GM21576 (cell line): ENCODE results near the gene ZNF283.
"Not testable (repeated sequence)": the region's sequence is repeated elsewhere in the genome, so short reads cannot be mapped to it uniquely, and the experiment has no call there.

Source experiments
- ATAC-seq: cut with Tn5 transposase; IDR thresholded peaks from one replicate; pipeline ENCODE4 v1.9.1; 2021; ENCODE audit warnings: mild to moderate bottlenecking, moderate library complexity; ENCODE audit not compliant: unreplicated experiment

Gene ZNF283

DNA sequence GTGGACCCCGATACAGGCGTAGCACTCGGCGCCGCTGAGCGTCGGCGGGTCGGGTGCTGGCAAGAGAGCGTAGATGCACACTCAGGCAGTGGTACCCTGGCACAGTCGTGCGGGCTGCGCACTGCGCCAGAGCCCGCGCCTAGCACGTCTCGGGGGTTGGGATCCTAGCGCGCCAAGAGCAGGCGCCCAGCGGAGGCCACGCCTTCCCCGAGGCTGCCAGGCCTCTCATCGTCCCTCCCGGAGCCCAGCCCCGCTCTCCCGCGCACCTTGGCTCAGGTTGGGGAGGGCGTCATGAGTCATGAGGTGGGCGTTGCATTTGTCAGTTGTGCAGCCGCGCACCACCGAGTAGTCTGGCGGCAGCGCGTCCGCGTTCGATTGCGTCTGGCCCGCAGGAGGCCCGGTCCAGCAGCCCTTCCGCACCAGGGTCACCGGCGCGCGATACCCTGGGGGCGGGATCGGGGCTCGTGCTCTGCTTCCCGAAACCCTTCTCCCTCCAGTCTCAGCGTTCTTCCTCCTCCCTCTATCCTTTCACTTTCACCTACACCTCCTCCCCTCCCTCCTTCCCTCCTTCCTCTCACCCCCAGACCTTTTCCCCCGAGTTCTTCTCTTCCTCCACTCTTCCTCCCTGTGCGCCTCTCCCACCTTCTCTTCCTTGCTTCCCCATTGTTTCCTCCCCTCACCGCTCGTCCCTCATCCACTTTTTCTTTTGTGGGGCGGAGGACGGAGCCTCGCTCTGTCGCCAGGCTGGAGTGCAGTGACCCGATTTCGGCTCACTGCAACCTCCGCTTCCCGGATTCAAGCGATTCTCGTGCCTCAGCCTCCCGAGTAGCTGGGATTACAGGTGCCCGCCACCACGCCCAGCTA lies 28.3 kb upstream of the ZNF283 start:
- ATAC-seq = no peak

- ATAC-seq = no peak
Observed at GRCh38 chr19:43799502-43800142, 27.5 kb upstream of the ZNF283 start.

GRCh38 chr19:43802216-43802951 lies 24.7 kb upstream of the ZNF283 start, which contains the start of gene LYPD5:
Gene LYPD5 (minus strand): TSS chr19:43802447. CDS start chr19:43802380, 67 bp downstream.
- no peak for ATAC-seq

GRCh38 chr19:43804432-43804831 lies 22.7 kb upstream of the ZNF283 start:
- no peak for ATAC-seq

DNA sequence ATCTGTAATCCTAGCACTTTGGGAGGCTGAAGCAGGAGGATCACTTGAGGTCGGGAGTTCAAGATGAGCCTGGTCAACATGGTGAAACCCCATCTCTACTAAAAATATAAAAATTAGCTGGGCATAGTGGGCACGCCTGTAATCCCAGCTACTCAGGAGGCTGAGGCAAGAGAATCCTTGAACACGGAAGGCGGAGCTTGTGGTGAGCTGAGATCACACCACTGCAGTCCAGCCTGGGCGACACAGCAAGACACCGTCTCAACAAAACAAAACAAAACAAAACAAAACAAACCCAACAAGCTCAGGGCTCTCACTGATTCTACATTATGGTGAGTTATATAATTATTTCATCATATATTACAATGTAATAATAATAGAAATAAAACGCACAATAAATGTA lies 20.7 kb upstream of the ZNF283 start:
- not testable (repeated sequence) for ATAC-seq

DNA sequence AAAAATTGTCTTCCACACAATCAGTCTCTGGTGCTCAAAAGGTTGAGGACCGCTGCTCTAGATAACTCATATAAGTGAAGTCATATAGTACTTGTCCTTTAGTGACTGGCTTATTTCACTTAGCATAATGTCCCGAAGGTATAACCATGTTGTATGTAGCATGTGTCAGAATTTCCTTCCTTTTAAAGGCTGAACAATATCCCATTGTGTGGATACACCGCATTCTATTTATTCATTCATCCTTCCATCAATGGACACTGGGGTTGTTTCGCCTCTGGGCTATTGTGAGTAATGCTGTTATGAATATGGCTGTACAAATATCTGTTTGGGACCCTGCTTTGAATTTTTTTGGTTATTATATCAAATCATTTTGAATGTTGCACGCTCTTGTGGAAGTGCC lies 20.3 kb upstream of the ZNF283 start:
- no peak for ATAC-seq

DNA sequence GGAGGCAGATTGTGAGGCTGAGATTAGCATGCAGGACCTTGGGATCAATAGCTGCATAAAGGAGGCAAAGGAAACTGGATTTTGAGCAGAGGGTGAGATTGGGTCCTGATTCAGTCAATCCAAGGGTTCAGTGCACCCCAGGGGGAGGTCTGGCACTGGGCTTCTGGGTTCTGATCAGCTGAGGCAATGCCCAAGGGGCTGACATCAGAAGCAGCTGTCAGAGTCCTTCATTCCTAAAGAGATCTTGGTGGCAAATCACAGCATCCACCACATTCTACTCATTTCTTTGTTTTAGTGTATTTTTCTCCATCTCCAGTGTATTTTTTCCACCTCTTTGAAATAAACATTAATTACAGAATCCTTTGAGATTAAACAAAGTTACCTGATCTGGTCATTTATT lies 19.5 kb upstream of the ZNF283 start:
- ATAC-seq = no peak

DNA sequence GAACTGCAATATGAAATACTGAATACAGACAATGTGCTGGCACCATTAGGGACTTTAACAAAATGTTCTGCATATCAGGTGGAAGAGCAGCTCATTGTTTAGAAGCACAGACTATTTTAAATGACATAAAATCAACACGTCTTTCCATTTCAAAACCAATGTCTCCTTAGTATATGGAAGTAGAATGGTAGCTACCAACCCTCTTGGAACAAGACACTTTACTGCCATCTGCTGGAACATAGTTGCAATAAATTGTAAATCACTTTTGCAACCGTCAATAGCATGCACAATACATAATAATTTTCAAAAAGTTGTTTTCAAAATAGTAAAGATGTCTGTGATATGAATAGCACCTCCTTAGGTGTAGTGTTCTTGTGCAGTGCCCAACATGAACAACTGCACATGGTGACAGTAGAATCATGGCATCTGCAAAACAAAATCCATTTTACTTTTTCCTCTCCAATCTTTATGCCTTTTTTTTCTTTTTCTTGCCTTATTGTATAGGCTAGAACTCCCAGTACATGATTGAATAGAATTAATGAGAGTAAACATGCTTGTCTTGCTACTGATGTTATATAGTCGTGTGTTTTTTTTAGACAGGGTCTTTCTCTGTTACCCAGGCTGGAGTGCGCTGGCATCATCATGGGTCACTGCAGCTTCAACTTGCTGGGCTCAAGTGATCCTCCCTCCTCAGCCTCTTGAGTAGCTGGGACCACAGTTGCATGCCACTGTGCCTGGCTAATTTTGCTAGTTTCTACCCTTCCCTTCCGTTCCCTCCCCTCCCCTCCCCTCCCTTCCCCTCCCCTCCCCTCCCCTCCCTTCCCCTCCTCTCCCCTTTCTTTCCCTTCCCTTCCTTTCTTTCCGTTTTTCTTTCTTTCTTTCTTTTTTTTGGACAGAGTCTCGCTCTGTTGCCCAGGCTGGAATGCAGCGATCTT lies 17.1 kb upstream of the ZNF283 start:
- no peak for ATAC-seq

DNA sequence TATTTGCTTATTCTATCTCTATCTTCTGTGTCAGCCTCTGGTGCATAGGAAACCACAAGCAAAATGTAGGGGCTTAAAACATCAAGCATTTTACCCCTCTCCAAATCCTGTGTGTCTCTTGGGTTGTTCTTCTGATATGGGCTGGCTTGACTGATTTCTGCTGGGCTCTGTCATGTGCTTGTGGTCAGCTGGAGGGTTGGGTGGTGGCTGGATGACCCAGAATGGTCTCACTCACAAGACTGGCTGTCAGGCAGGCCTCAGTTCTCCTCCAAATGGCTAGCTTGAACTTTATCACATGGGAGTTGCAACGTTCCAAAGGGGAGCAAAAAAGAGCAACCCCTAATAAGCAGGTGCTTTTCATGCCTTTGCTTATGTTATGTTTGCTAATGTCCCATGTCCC lies 15.3 kb upstream of the ZNF283 start:
- no peak for ATAC-seq

- no peak for ATAC-seq
Observed at GRCh38 chr19:43812259-43812658, 14.9 kb upstream of the ZNF283 start.

- ATAC-seq = no peak
Observed at GRCh38 chr19:43812688-43813087, 14.4 kb upstream of the ZNF283 start.

- no peak for ATAC-seq
Observed at GRCh38 chr19:43814663-43815352, 12.3 kb upstream of the ZNF283 start.

- not testable (repeated sequence) for ATAC-seq
Observed at GRCh38 chr19:43817454-43817853, 9.7 kb upstream of the ZNF283 start.

- no peak for ATAC-seq
Observed at GRCh38 chr19:43818500-43818899, 8.6 kb upstream of the ZNF283 start.

DNA sequence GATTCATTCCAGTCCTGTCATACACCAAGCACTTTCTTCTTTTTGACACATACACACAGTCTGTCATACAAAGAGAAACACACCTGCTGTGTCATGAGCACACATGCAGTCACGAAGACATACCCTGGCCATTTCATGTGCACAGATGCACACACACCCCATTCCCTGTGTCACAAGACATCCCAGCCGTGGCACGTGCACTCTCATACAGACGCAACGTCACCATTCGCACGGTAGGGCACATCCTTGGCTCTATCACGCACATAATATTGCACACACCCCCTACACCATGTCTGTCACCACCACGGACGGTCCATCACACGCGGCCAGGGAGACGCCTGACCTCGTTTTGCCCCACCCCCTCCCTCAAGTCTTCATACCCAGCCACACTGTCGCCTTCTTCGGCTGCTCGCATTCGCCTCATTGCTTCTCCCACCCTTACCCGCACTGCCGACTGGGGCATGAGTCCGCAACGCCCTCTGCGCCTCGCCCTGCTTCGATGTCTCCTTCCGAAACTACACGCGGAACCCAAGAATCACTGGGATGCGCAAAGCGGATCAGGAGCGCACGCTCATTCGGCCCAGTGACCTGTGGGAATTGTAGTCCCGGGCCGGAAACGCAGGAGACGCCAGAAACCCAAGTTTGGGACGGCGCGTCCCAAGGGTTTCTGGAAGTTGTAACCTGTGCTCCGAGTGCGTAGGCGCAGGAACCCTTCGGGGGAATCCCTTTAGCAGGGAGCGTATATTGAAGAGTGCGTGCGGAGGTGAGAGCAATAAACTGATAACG lies 6.8 kb upstream of the ZNF283 start:
- no peak for ATAC-seq

GRCh38 chr19:43820884-43821215 lies 6.3 kb upstream of the ZNF283 start:
- no peak for ATAC-seq

GRCh38 chr19:43823856-43824255 lies 3.3 kb upstream of the ZNF283 start:
- ATAC-seq = not testable (repeated sequence)

DNA sequence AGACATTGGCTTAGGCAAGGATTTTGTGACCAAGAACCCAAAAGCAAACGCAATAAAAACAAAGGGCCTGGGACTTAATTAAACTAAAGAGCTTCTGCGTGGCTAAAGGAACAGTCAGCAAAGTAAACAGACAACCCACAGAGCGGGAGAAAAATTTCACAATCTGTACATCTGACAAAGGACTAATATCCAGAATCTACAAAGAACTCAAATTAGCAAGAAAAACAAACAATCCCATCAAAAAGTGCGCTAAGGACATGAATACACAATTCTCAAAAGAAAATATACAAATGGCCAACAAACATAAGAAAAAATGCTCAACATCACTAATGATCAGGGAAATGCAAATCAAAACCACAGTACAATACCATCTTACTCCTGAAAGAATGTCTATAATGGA lies 2.5 kb upstream of the ZNF283 start:
- ATAC-seq = not testable (repeated sequence)

- ATAC-seq = no peak
Observed at GRCh38 chr19:43839139-43839538, 12.0 kb downstream of the ZNF283 start.
